PFSK-1 (cell line): ENCODE results near the gene KLRC1.
"Not testable (repeated sequence)": the region's sequence is repeated elsewhere in the genome, so short reads cannot be mapped to it uniquely, and the experiment has no call there.

ENCODE experiments used
- FOXP2 ChIP-seq: optimal IDR thresholded peaks from 2 replicates; pipeline ENCODE3; 2011; ENCODE audit warnings: borderline replicate concordance, control low read depth, inconsistent platforms; ENCODE audit not compliant: insufficient read depth; ENCODE audit errors: extremely low read length, extremely low read depth
- POLR2AphosphoS5 ChIP-seq: IDR thresholded peaks from 2 replicates; pipeline ENCODE4 v1.6.1; 2012; ENCODE audit warnings: low read depth, mild to moderate bottlenecking, control low read depth, low read length, moderate library complexity
- SIN3A ChIP-seq: IDR thresholded peaks from 2 replicates; pipeline ENCODE4 v1.6.1; 2012; ENCODE audit warnings: mild to moderate bottlenecking, low read length, moderate library complexity, borderline replicate concordance; ENCODE audit not compliant: insufficient read depth
- TAF1 ChIP-seq: IDR thresholded peaks from 2 replicates; pipeline ENCODE4 v1.6.1; 2012; ENCODE audit warnings: low read length, control low read depth, borderline replicate concordance; ENCODE audit not compliant: insufficient read depth
- TF ChIP-seq, protein P1 (sequence below), 2 experiments: IDR thresholded peaks; 2 replicates each; pipeline versions ENCODE4 v1.6.1 to v1.8.0; 2011 to 2012; ENCODE audit warnings: low read depth in 2 of 2, low read length in 2 of 2, control low read depth in 1 of 2, inconsistent platforms in 1 of 2, mild to moderate bottlenecking in 1 of 2, moderate library complexity in 1 of 2; ENCODE audit not compliant: insufficient read depth in 1 of 2

The KLRC1 gene

GRCh38 chr12:10448236-10448635, 4.9 kb downstream of the KLRC1 start:
- TF ChIP-seq FOXP2 (no peak), POLR2AphosphoS5 (no peak), TAF1 (no peak)
- TF ChIP-seq, protein P1, sequence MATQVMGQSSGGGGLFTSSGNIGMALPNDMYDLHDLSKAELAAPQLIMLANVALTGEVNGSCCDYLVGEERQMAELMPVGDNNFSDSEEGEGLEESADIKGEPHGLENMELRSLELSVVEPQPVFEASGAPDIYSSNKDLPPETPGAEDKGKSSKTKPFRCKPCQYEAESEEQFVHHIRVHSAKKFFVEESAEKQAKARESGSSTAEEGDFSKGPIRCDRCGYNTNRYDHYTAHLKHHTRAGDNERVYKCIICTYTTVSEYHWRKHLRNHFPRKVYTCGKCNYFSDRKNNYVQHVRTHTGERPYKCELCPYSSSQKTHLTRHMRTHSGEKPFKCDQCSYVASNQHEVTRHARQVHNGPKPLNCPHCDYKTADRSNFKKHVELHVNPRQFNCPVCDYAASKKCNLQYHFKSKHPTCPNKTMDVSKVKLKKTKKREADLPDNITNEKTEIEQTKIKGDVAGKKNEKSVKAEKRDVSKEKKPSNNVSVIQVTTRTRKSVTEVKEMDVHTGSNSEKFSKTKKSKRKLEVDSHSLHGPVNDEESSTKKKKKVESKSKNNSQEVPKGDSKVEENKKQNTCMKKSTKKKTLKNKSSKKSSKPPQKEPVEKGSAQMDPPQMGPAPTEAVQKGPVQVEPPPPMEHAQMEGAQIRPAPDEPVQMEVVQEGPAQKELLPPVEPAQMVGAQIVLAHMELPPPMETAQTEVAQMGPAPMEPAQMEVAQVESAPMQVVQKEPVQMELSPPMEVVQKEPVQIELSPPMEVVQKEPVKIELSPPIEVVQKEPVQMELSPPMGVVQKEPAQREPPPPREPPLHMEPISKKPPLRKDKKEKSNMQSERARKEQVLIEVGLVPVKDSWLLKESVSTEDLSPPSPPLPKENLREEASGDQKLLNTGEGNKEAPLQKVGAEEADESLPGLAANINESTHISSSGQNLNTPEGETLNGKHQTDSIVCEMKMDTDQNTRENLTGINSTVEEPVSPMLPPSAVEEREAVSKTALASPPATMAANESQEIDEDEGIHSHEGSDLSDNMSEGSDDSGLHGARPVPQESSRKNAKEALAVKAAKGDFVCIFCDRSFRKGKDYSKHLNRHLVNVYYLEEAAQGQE (IDR thresholded peaks at IDR 0.05; ENCODE audit: insufficient read depth in 1 of 2, low read depth in 2 of 2, low read length in 2 of 2), result no peak

DNA sequence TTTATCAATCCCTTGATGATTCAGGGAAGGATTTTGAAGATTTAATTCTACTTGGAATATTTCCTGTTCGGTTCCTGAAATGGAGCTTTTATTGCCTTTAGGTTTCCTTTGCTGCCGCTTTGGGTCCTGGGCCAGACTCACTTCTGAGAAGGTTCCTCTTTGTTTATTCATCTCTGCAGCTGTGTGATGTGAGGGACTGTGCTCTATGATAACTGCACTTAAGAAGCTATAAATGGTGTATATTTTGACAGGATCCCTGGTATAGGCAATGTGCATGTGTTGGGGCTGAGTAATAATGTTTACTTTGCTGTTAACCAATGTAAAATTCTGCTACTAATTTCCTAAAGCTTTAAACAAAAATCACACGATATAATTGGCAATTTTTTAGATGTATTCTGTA, 17.4 kb downstream of the KLRC1 start, which contains the start of gene KLRC2:
Gene KLRC2, minus strand, starts transcription at position 195 of the 400 bp plus-strand sequence. Its CDS starts 24 bp downstream, at position 171.
- not testable (repeated sequence) for TF ChIP-seq TAF1, FOXP2
- TF ChIP-seq, protein P1 (IDR thresholded peaks at IDR 0.05; ENCODE audit: insufficient read depth in 1 of 2, low read depth in 2 of 2, low read length in 2 of 2), result not testable (repeated sequence)

DNA sequence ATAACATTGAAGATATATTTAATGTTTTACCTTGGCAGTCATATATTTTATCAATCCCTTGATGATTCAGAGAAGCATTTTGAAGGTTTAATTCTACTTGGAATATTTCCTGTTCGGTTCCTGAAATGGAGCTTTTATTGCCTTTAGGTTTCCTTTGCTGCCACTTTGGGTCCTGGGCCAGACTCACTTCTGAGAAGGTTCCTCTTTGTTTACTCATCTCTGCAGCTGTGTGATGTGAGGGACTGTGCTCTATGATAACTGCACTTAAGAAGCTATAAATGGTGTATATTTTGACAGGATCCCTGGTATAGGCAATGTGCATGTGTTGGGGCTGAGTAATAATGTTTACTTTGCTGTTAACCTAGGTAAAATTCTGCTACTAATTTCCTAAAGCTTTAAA, 32.8 kb downstream of the KLRC1 start, which contains the start of gene KLRC3:
Gene KLRC3, minus strand, starts transcription at position 262 of the 400 bp plus-strand sequence. Its CDS starts 45 bp downstream, at position 217.
- TF ChIP-seq TAF1, POLR2AphosphoS5, FOXP2: not testable (repeated sequence)

GRCh38 chr12:10409392-10409791, 43.8 kb downstream of the KLRC1 start, which contains the start of gene KLRC4:
KLRC4 (minus strand) TSS chr12:10409757; CDS start chr12:10409575, 182 bp downstream.
- TF ChIP-seq, protein P1 (IDR thresholded peaks at IDR 0.05; ENCODE audit: insufficient read depth in 1 of 2, low read depth in 2 of 2, low read length in 2 of 2), result no peak
- TF ChIP-seq TAF1 (no peak), POLR2AphosphoS5 (no peak), SIN3A (no peak), FOXP2 (no peak)

GRCh38 chr12:10408842-10409241, 44.3 kb downstream of the KLRC1 start:
- TF ChIP-seq SIN3A, result no peak
- no peak for TF ChIP-seq POLR2AphosphoS5
- no peak for TF ChIP-seq FOXP2
- no peak for TF ChIP-seq TAF1
- TF ChIP-seq, protein P1 (IDR thresholded peaks at IDR 0.05; ENCODE audit: insufficient read depth in 1 of 2, low read depth in 2 of 2, low read length in 2 of 2), result no peak
